Stimulated activated CD8-positive, alpha-beta memory T cell treated with anti-CD3 and anti-CD28 coated beads, Interleukin-12 subunit alpha, Interleukin-12 subunit beta, amount 100 ng/mL, for 1 hour (primary cell): ENCODE measurements around the gene SLC25A30.
A peak's percentile ranks its signal among the peaks of the same experiment; 100 is the strongest.

Experiments
- DNase-seq: peaks from one replicate; pipeline ENCODE4 v3.0.0-alpha.2; 2020; ENCODE audit warnings: low read depth

The SLC25A30 gene, protein sequence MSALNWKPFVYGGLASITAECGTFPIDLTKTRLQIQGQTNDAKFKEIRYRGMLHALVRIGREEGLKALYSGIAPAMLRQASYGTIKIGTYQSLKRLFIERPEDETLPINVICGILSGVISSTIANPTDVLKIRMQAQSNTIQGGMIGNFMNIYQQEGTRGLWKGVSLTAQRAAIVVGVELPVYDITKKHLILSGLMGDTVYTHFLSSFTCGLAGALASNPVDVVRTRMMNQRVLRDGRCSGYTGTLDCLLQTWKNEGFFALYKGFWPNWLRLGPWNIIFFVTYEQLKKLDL

GRCh38 chr13:45417790-45418534 lies at the start of gene SLC25A30:
Gene SLC25A30, minus strand, starts transcription at chr13:45418373. Its CDS starts 6,948 bp downstream, at chr13:45411425.
- DNase-seq: peak; percentile 87

DNA sequence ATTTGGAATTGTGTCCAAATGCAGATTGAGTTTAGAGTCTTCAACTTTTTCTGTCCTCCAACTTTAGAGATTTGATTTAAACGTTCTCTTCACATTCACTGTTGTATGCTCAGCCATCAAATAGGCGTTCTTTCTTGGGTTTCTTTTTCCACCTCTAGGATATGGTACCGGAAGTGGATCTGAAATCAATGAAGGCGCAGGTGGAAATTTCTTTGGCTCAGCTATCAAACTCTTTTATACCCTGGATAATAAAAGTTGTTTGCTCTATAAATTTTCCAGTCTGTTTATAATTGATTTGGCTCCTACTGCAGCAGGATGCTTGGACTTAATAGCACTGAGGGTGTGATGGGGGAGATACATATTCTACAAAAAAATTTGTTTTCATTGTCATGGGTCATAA lies 48.2 kb upstream of the SLC25A30 start:
- DNase-seq: no peak

DNA sequence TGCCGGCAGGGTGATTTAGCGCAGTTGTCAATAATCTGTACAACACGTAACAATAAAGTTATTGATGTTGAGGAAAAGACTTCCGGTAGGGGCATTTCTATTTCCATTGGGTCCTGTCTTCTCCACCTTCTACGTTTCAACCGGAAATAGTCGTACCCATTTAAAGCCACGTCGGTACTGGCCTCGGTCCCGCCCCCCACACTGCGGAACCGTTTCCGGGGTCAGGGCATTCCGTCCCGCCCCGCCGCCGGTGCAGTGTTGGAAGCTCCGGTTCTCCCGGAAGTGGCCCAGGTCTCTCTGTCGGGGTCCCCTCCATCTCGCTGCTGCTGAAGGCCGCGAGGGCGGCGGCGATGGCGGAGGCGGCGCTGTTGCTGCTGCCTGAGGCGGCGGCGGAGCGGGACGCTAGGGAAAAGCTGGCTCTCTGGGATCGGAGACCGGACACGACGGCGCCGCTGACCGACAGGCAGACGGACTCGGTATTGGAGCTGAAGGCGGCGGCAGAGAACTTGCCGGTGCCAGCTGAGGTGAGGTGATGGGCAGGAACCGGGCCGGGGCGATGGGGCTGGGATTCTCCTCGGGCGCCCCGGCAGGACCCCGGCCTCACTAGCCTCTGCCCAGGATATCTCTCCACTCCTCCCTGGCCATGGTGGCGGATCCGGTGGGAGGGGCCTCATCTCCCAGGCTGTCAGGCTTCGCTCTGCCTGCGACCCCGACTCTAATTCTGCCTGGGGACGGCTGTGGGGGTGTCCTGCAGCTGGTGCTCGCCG lies 46.7 kb upstream of the SLC25A30 start, which contains the start of gene COG3:
TSS of gene COG3 (plus strand) at position 253 of the 767 bp plus-strand sequence. CDS start at position 351, 98 bp downstream.
- peak; percentile 92 for DNase-seq

DNA sequence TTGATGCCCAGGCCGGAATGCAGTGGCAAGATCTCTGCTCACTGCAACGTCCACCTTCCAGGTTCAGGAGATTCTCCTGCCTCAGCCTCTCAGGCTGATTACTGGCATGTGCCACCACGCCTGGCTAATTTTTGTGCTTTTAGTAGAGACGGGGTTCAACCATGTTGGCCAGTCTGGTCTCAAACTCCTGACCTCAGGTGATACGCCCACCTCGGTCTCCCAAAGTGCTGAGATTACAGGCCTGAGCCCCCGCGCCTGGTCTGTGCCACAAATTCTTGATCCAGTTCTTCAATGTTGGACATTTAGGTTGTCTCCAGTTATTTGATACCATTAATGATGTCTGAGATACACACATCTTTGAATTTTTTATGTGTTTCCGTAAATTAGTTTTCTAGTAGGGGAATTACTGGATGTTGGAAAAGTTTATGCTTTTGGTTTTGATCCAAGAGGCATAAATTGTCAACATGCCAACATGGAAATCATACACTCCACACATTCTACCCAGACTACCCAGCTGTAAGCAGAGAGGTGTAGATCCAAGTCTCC lies 46.0 kb upstream of the SLC25A30 start:
- DNase-seq: no peak

DNA sequence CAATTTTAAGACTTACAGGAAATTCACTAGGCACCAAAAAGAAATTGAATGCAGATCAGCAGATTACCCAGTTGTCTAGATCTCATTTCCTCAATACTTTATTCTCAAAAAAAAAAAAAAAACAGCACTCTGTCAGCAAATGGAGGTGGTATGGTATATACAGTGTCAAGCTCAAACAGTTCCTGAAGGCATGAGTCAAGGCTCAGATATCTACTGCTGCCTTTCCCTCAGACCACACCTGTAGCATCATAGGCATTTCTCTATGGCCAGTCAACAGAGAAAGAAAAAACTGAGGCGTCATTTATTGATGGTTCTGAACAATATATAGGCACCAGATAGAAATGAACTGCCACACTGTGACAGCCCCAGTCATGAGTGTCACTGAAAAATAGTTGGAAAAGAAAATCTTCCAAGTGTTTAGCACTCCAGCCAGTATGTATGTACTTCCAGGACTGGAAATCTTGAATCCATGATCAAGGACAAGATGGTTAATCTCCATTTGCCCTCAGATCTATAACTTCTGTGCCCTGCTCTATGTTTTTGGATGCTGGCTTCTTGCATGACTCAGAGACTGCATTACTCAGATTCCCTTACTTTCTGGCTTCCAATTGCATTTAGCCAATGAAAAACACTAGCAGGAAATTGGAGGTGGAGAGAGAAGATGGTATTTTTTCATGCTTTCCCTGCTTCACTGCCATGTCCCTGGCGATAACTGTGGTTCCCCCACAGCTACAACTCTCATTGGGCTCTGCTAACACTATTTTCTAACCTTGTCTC lies 38.2 kb upstream of the SLC25A30 start:
- no peak for DNase-seq

- no peak for DNase-seq
These were observed 36.0 kb upstream of the SLC25A30 start for GRCh38 chr13:45454204-45454603.

DNA sequence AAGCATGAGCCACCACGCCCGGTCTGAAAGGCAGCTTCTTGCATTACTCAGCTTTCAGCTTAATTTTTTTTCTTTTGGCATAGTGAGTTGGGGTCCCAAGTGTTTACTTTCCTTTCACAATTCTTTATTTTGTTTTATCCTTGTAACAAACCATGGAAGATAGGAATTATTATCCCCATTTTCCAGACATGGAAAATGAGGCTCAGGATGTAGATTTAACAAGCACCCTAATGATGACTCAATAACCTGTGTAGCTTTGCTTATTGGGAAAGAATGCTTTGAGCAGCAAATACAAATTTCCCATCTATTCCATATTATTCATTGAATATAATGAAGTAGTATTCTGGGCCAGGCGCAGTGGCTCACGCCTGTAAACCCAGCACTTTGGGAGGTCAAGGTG lies 33.1 kb upstream of the SLC25A30 start:
- DNase-seq: no peak

DNA sequence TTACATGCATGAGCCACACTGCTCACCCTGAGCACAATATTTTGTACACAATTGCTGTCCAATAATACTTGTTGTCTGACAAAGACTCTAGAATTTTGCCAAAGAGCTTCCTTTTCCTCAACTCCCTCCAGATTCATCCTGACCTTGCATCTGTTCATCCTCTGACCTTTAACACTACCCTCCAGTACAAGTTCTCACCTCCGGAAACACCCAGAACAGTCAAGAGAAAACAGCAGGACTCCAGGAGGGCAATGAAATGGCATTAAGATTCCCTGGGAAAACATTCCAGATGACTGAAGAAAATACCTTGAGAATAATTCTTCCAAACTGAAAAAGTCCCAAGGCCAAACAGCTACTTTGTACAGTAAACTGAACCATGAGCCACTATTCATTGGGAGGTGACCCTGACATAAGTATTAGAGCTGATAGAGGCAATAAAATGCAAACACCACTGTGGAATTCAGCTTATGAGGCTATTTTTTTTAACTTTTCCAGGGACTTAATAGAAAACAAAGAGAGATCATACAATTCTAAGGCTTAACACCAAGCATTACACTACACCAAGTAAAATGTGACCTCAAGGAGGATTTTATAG lies 30.9 kb upstream of the SLC25A30 start:
- DNase-seq: no peak

- DNase-seq: no peak
These were observed 29.0 kb upstream of the SLC25A30 start for GRCh38 chr13:45447050-45447661.

- DNase-seq: no peak
These were observed 28.0 kb upstream of the SLC25A30 start for GRCh38 chr13:45446181-45446580.

GRCh38 chr13:45445053-45445452 lies 26.9 kb upstream of the SLC25A30 start:
- no peak for DNase-seq

DNA sequence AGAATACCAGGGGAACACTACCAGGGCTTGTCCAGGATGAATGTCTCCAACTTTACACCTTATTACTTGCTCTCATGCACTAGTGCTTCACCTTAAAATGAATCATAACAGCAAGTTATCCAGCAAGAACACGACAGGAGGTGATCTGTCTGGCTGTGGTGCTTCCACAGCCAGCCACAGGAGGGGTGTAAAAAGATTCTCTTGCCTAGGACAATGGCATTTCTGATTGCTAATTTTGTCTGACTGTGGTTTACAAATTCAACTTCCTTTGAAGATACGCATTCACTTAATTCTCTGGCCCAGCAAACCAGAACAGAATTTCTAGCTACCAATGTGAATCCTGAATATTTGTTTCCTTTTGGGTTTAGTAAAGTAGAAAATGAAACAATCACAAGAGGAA lies 23.5 kb upstream of the SLC25A30 start:
- DNase-seq: no peak

GRCh38 chr13:45439781-45440462 lies 21.7 kb upstream of the SLC25A30 start:
- DNase-seq: no peak

DNA sequence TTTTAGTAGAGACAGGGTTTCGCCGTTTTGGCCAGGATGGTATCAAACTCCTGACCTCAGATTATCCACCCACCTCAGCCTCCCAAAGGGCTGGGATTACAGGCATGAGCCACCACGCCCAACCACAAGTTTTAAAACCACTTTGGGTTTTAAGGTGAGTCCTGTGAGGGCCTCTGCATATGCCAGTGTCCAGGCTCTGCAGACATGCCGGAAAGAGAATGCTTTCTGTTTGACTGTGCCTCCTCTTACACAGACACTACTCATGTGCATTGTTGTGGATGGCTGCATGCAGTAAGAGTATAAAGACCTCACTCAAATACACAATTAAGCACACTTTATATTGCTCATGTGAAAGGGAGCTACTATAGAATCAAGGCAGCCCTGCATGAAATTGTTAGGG lies 20.8 kb upstream of the SLC25A30 start:
- no peak for DNase-seq

DNA sequence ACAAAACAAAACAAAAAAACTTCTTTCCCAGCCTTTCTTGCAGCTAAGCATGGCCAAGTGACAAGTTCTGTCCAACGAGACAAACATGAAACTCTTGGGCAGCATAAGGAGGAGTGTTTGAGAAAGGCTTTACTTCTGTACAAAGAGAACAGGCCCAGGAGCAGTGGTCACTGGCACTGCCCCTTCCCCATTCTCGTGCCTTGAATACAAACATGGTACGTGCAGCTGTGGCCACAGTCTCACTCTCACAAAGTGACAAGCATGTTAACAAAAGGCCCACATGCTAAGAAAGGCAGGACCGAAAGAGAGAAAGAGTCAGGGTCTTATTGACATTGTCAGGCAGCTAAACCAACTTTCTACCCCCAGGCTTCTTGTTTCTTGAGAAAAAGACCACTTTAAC lies 19.8 kb upstream of the SLC25A30 start:
- DNase-seq: no peak

- no peak for DNase-seq
These were observed 18.8 kb upstream of the SLC25A30 start for GRCh38 chr13:45436953-45437352.

- no peak for DNase-seq
These were observed 18.2 kb upstream of the SLC25A30 start for GRCh38 chr13:45436332-45436731.

DNA sequence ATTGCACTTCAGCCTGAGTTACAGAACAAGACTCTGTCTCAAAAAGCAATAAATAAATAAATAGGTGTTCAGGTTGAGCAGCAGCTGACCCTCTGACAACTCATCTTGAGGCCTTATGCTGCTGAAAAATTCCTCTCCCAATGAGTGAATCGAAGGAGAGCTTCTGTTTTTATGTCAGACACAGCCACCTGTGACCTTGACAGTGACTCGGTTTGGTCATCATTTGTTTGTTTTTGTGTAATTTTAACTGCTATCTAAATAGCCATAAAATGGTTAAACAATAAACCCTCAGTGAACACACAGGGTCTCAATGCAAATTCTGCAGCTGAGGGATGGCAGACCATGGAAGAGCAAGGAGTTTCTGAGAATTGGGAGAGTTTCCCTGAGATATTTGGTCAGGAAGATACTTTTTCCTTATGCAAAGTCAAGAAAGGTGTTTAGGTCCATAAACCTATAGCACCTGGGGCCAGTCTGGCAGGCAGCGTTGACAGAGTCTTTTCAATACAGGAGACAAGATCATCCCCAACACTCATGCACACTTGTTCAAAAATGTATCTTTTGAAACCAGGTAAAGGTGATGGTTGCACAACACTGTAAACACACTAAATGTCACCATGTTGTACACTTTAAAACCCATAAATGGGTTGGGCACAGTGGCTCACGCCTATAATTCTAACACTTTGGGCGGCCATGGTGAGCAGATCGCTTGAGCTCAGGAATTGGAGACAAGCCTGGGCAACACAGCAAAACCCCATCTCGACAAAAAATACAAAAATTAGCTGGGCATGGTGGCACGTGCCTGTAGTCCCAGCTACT lies 16.6 kb upstream of the SLC25A30 start:
- no peak for DNase-seq

DNA sequence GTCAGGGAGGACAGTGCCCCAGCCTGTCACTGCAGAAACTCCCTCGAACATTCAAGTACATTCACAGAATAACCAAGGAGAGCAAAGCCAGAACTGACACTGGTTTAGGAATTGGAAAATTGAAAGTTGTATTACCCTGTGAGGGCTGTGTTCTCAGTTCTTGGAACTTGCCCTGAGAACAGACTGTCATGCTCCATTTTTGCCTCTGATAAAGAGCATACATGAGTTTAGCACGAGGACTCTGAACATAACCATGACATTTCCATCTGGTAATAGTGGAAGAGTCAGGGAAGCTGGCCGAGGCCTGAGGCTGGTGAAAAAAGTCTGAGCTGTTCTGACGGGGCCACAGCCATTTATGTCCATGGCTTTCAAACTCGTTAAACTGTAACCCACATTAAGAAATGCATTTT lies 15.2 kb upstream of the SLC25A30 start:
- DNase-seq: no peak
